IMR-90 (cell line): ENCODE measurements around the gene METRNL. TPM values are rescaled to one million over a fixed set of nuclear protein-coding genes. Genes with fewer than 3 reads are reported as not detected.

Experiments
- ATAC-seq: fragments of 200-7000 bp; cut with Tn5 transposase; 2 replicates; pipeline ENCODE4 v1.9.1; 2020; ENCODE audit warnings: low read depth, mild to moderate bottlenecking, moderate library complexity
- BruUV-seq: library from RNA; stranded (reverse); fragments of 400-500 nt; replicated peaks from 2 replicates; lab custom pipeline; 2021; lab: Mats Ljungman, UMichigan
- CTCF ChIA-PET: fragments of 300-600 bp; formaldehyde crosslinking; extraction: SDS; loops from one replicate; lab custom pipeline; 2021; ENCODE audit warnings: antibody characterized with exemption; lab: Yijun Ruan, JAX
- POLR2A ChIA-PET: fragments of 300-600 bp; sonication (Branson Sonifier 250); formaldehyde crosslinking; loops from one replicate; lab custom pipeline; 2022; ENCODE audit warnings: antibody characterized with exemption; ENCODE audit not compliant: unreplicated experiment; lab: Charles Lee
- DNase-seq: peaks from one replicate; pipeline ENCODE4 v3.0.0; 2013
- H2AFZ ChIP-seq: replicated peaks from 2 replicates; pipeline ENCODE3; 2013; ENCODE audit warnings: low read length, mild to moderate bottlenecking; ENCODE audit not compliant: poor library complexity
- H2AK5ac ChIP-seq: 2 replicates; pipeline ENCODE4 v1.6.1; 2013; ENCODE audit warnings: low read depth, low read length, inconsistent platforms
- H2AK9ac ChIP-seq: replicated peaks from 2 replicates; pipeline ENCODE3; 2013; ENCODE audit warnings: mild to moderate bottlenecking, low read depth, low read length, moderate library complexity; ENCODE audit not compliant: poor library complexity
- H2BK120ac ChIP-seq: 2 replicates; pipeline ENCODE4 v1.6.1; 2013; ENCODE audit warnings: low read depth, low read length, inconsistent platforms
- H2BK15ac ChIP-seq: 3 replicates; pipeline ENCODE4 v1.6.1; 2013; ENCODE audit warnings: low read depth, low read length, inconsistent platforms
- H2BK20ac ChIP-seq: 2 replicates; pipeline ENCODE4 v1.6.1; 2013; ENCODE audit warnings: low read depth, mild to moderate bottlenecking, inconsistent platforms, low read length, moderate library complexity
- H2BK5ac ChIP-seq: 2 replicates; pipeline ENCODE4 v1.6.1; 2013; ENCODE audit warnings: mild to moderate bottlenecking, low read depth, low read length, inconsistent platforms; ENCODE audit not compliant: poor library complexity, severe bottlenecking
- H3K14ac ChIP-seq: replicated peaks from 2 replicates; pipeline ENCODE4 v1.6.1; 2013; ENCODE audit warnings: low read depth, low read length, inconsistent platforms
- H3K18ac ChIP-seq: 2 replicates; pipeline ENCODE4 v1.6.1; 2013; ENCODE audit warnings: low read depth, low read length, control low read depth
- H3K23ac ChIP-seq: 2 replicates; pipeline ENCODE4 v1.6.1; 2013; ENCODE audit warnings: low read depth, low read length, inconsistent platforms
- H3K27ac ChIP-seq: 2 replicates; pipeline ENCODE4 v1.5.1; 2013; ENCODE audit warnings: mild to moderate bottlenecking, control low read depth, low read length; ENCODE audit not compliant: insufficient read depth
- H3K27me3 ChIP-seq: 2 replicates; pipeline ENCODE4 v1.6.1; 2013; ENCODE audit warnings: low read length; ENCODE audit not compliant: control insufficient read depth, insufficient read depth
- H3K36me3 ChIP-seq: 2 replicates; pipeline ENCODE4 v1.6.1; 2013; ENCODE audit warnings: low read length, mixed read lengths; ENCODE audit not compliant: control insufficient read depth, insufficient read depth
- H3K4ac ChIP-seq: 2 replicates; pipeline ENCODE4 v1.6.1; 2013; ENCODE audit warnings: low read depth, low read length, inconsistent platforms
- H3K4me1 ChIP-seq: 2 replicates; pipeline ENCODE4 v1.6.1; 2013; ENCODE audit warnings: low read length, mixed read lengths; ENCODE audit not compliant: control insufficient read depth, insufficient read depth
- H3K4me2 ChIP-seq: 2 replicates; pipeline ENCODE4 v1.6.1; 2013; ENCODE audit warnings: low read depth, mild to moderate bottlenecking, control low read depth, low read length, moderate library complexity
- H3K4me3 ChIP-seq: 2 replicates; pipeline ENCODE4 v1.5.1; 2013; ENCODE audit warnings: low read depth, mild to moderate bottlenecking, control low read depth, low read length, moderate library complexity; ENCODE audit not compliant: insufficient read depth
- H3K56ac ChIP-seq: 2 replicates; pipeline ENCODE4 v1.6.1; 2013; ENCODE audit warnings: low read length, inconsistent platforms; ENCODE audit not compliant: insufficient read depth; ENCODE audit errors: extremely low read depth
- H3K79me1 ChIP-seq, 2 experiments: 2 replicates each; pipeline ENCODE4 v1.6.1; 2013; ENCODE audit warnings: low read length in 2 of 2, inconsistent platforms in 1 of 2, low read depth in 1 of 2
- H3K9ac ChIP-seq: 2 replicates; pipeline ENCODE4 v1.6.1; 2013; ENCODE audit warnings: low read depth, low read length, control low read depth
- H3K9me1 ChIP-seq: 2 replicates; pipeline ENCODE4 v1.6.1; 2013; ENCODE audit warnings: low read length, inconsistent platforms; ENCODE audit not compliant: insufficient read depth
- H3K9me3 ChIP-seq: 2 replicates; pipeline ENCODE4 v1.6.1; 2013; ENCODE audit warnings: low read length; ENCODE audit not compliant: control insufficient read depth, insufficient read depth
- H4K20me1 ChIP-seq: 2 replicates; pipeline ENCODE4 v1.6.1; 2013; ENCODE audit warnings: low read length, inconsistent platforms; ENCODE audit not compliant: insufficient read depth
- H4K5ac ChIP-seq: 2 replicates; pipeline ENCODE4 v1.6.1; 2013; ENCODE audit warnings: mild to moderate bottlenecking, low read depth, low read length, control low read depth
- H4K8ac ChIP-seq, 2 experiments: 2 replicates each; pipeline ENCODE4 v1.6.1; 2013; ENCODE audit warnings: low read depth in 2 of 2, low read length in 2 of 2, control low read depth in 1 of 2, inconsistent platforms in 1 of 2
- H4K91ac ChIP-seq: 2 replicates; pipeline ENCODE4 v1.6.1; 2013; ENCODE audit warnings: low read depth, low read length, inconsistent platforms; ENCODE audit not compliant: insufficient read depth
- BHLHE40 ChIP-seq: fragments of 150-350 bp; IDR thresholded peaks from 2 replicates; pipeline ENCODE4 v1.6.1; 2016; ENCODE audit warnings: mild to moderate bottlenecking, low read depth, low read length
- CEBPB ChIP-seq: IDR thresholded peaks from 2 replicates; pipeline ENCODE4 v1.6.1; 2012; ENCODE audit warnings: low read depth, low read length, improper control_type of control experiment
- CHD1 ChIP-seq: IDR thresholded peaks from 2 replicates; pipeline ENCODE4 v1.6.1; 2012; ENCODE audit warnings: low read depth, low read length, improper control_type of control experiment
- CTCF ChIP-seq: conservative IDR thresholded peaks from 2 replicates; pipeline ENCODE4 v1.5.1; 2012; ENCODE audit warnings: mild to moderate bottlenecking, low read depth, low read length, improper control_type of control experiment
- ELK1 ChIP-seq: fragments of 150-350 bp; IDR thresholded peaks from 2 replicates; pipeline ENCODE4 v1.6.1; 2016; ENCODE audit warnings: low read depth, mild to moderate bottlenecking, low read length, moderate library complexity, borderline replicate concordance
- FOS ChIP-seq: fragments of 150-350 bp; IDR thresholded peaks from 2 replicates; pipeline ENCODE4 v1.6.1; 2016; ENCODE audit warnings: low read depth, low read length
- MAFK ChIP-seq: IDR thresholded peaks from 2 replicates; pipeline ENCODE4 v1.6.1; 2012; ENCODE audit warnings: low read depth, low read length, improper control_type of control experiment
- MAZ ChIP-seq: IDR thresholded peaks from 2 replicates; pipeline ENCODE4 v1.6.1; 2012; ENCODE audit warnings: low read depth, mild to moderate bottlenecking, low read length, improper control_type of control experiment, moderate library complexity, borderline replicate concordance
- MXI1 ChIP-seq: IDR thresholded peaks from 2 replicates; pipeline ENCODE4 v1.6.1; 2012; ENCODE audit warnings: low read depth, mild to moderate bottlenecking, low read length, moderate library complexity, borderline replicate concordance
- NFE2L2 ChIP-seq: fragments of 150-350 bp; IDR thresholded peaks from 2 replicates; pipeline ENCODE4 v1.6.1; 2016; ENCODE audit warnings: low read depth, mild to moderate bottlenecking, low read length
- POLR2A ChIP-seq: IDR thresholded peaks from 2 replicates; pipeline ENCODE4 v1.6.1; 2012; ENCODE audit warnings: mild to moderate bottlenecking, low read depth, low read length
- RAD21 ChIP-seq: IDR thresholded peaks from 2 replicates; pipeline ENCODE4 v1.6.1; 2012; ENCODE audit warnings: low read length, improper control_type of control experiment
- RCOR1 ChIP-seq: IDR thresholded peaks from 2 replicates; pipeline ENCODE4 v1.6.1; 2012; ENCODE audit warnings: mild to moderate bottlenecking, low read length, improper control_type of control experiment; ENCODE audit not compliant: insufficient replicate concordance
- RFX5 ChIP-seq: IDR thresholded peaks from 2 replicates; pipeline ENCODE4 v1.8.0; 2012; ENCODE audit warnings: low read depth, mild to moderate bottlenecking, low read length, moderate library complexity
- SMC3 ChIP-seq: fragments of 150-350 bp; IDR thresholded peaks from 2 replicates; pipeline ENCODE4 v1.6.1; 2016; ENCODE audit warnings: low read depth, mild to moderate bottlenecking, antibody characterized with exemption, low read length, moderate library complexity
- WGBS, 2 experiments: methylation state at CpG; one replicate each; pipeline versions ENCODE4 v1.1.5 to v1.1.7; 2013; ENCODE audit warnings: missing lambda C conversion rate in 2 of 2; ENCODE audit not compliant: insufficient read length in 1 of 2; ENCODE audit errors: extremely low coverage in 2 of 2; 5-methylcytosine and 5-hydroxymethylcytosine counted together
- dilution Hi-C: fragments of 300-500 bp; cut with HindIII; formaldehyde crosslinking; loops from one replicate; pipeline ENCODE4 v1.14.3; 2018; ENCODE audit warnings: low sequenced_read_pairs; ENCODE audit not compliant: unreplicated experiment
- in situ Hi-C: fragments of 300-500 bp; cut with MboI; formaldehyde crosslinking; loops from 3 replicates; pipeline ENCODE4 v1.14.3; 2019; ENCODE audit warnings: low sequenced_read_pairs, inconsistent platforms, mixed read lengths
- intact Hi-C: fragments of 100-400 bp; cut with micrococcal nuclease; formaldehyde crosslinking; loops from 2 replicates; pipeline ENCODE4 v1.10.0; 2022
- polyA plus RNA-seq, 3 experiments: library from polyadenylated mRNA; depleted of rRNA; stranded (reverse); fragments of >200 nt; gene quantifications; 2 replicates each; pipeline ENCODE4 v1.2.3, GENCODE V29; 2012; ENCODE audit warnings: low replicate concordance in 1 of 3
- total RNA-seq: library from RNA; depleted of rRNA; stranded (reverse); fragments of >200 nt; gene quantifications from 2 replicates; pipeline ENCODE4 v1.2.3, GENCODE V29; 2012
- TF ChIP-seq, protein P1 (sequence below): fragments of 150-350 bp; IDR thresholded peaks from 2 replicates; pipeline ENCODE4 v1.6.1; 2017; ENCODE audit warnings: mild to moderate bottlenecking, antibody characterized with exemption, low read length, low read depth

Gene METRNL
- total and polyA plus RNA-seq, 2 of the 4 experiments (the other 2 are of a cell fraction) = 17.9 to 48.2 TPM

DNA sequence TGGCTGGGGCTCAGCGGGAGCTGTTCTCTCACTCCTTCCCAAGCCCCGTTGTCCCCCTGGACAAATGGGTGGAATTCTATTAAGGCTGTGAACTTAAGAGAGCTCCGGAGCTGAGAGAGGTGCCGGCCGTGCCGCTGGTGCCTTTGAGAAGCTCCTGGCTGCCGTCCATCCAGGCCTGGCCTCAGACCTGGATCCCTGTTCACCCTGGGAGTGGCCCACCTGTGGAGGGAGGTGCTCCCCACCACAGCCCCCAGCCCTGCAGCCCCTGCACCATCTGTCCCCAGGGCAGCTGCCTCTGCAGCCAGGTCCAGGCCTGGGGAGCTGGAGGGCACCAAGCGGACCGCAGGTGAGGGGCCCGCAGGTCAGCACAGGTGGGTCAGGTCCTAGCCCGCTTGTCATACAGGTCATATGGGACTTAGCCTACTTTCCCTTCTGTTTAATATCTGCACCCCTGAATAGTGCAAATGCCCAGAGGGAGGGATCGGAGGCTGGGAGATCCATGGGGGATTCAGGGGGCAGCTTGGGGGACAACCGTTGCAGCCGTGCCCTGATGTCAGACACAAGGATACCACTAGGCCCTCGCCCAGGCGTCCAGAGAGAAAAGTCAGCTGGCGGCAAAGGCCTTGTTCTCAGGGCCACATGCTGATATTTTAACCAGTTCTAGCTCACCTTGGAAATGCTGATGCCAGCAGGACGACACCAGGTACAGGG is 15.2 kb upstream of the METRNL start:
- Histone ChIP-seq H3K36me3 (no peaks in the 10 kb centered on the region), H4K8ac (no peak overlapping the region), H3K4me2 (no peak overlapping the region), H3K4me1 (no peaks in the 10 kb centered on the region), H4K91ac (no peak overlapping the region), H2BK20ac (no peak overlapping the region), H3K9me3 (no peaks in the 10 kb centered on the region), H2AK9ac (no peak overlapping the region), H4K5ac (no peak overlapping the region), H2BK120ac (no peak overlapping the region), H3K9me1 (no peaks in the 10 kb centered on the region), H3K79me1 (no peaks in the 10 kb centered on the region), H3K23ac (no peak overlapping the region), H4K20me1 (no peaks in the 10 kb centered on the region), H3K9ac (no peak overlapping the region), H2AFZ (no peak overlapping the region), H3K4me3 (no peak overlapping the region), H2BK15ac (no peak overlapping the region), H3K4ac (no peak overlapping the region), H3K27ac (no peak overlapping the region), H2BK5ac (no peak overlapping the region), H3K14ac (no peak overlapping the region), H3K27me3 (peaks cover 5% of the 10 kb centered on the region), H3K18ac (no peak overlapping the region), H3K56ac (no peak overlapping the region), H2AK5ac (no peak overlapping the region)
- in situ Hi-C loops = no loop called here
- DNase-seq = no peak
- CTCF ChIA-PET = no interaction called here
- intact Hi-C loops = no loop called here
- no peak for ATAC-seq
- BruUV-seq = no TSS peak
- dilution Hi-C loops = no loop called here
- TF ChIP-seq CHD1 (no peak), POLR2A (no peak), MXI1 (no peak), FOS (no peak), MAZ (no peak), CTCF (no peak), ELK1 (no peak), MAFK (no peak), RAD21 (no peak), RFX5 (no peak), CEBPB (no peak), RCOR1 (no peak), NFE2L2 (no peak), BHLHE40 (no peak), SMC3 (no peak)
- TF ChIP-seq, protein P1, sequence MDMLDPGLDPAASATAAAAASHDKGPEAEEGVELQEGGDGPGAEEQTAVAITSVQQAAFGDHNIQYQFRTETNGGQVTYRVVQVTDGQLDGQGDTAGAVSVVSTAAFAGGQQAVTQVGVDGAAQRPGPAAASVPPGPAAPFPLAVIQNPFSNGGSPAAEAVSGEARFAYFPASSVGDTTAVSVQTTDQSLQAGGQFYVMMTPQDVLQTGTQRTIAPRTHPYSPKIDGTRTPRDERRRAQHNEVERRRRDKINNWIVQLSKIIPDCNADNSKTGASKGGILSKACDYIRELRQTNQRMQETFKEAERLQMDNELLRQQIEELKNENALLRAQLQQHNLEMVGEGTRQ = no peak
- POLR2A ChIA-PET = no interaction called here
- WGBS, 2 experiments = 66% methylated on average over 8 of the region's 18 CpGs; no CpG with 5 or more reads in 1 of the 2 experiments
